ENCODE data around the gene SV2C.

DNA sequence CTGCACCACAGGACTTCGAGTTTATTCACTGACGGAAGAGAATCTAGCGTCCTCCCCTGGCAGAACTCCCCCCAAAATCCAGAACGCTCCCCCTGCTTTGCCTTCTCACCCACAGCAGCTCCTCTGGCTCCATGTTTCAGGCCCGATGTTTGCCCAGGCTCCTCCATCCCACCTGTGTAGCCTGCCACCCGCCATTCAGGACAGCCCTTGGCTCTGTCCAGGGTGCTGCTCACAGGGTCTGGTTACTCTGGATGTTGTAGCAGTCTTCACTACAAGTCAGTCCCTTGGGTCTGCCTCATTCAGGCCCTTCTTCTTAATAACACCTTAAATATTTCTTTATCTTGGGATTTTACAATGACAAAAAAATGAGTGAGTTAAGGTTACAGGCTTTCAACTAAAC is 41.3 kb upstream of the SV2C start:
- no peak for TF ChIP-seq CTCF (IDR thresholded peaks at IDR 0.05; ENCODE audit: low read length)
- TF ChIP-seq EZH2phosphoT487 (IDR thresholded peaks at IDR 0.05; ENCODE audit: low read length) = no peak
